GM23338 (cell line): ENCODE results near the gene KRTAP13-4. TPM values are rescaled to one million over a fixed set of nuclear protein-coding genes. Genes with fewer than 3 reads are reported as not detected.

ENCODE experiments used
- ATAC-seq: fragments of 200-7000 bp; cut with Tn5 transposase; 3 replicates; pipeline ENCODE4 v1.9.1; 2020
- DNase-seq: peaks from one replicate; pipeline ENCODE4 v3.0.0-alpha.2; 2015; ENCODE audit warnings: low spot score
- H2AFZ ChIP-seq: fragments of 200-600 bp; sonication (generic); 2 replicates; pipeline ENCODE4 v1.8.0; 2016; ENCODE audit warnings: antibody characterized with exemption, mild to moderate bottlenecking, moderate library complexity
- H3F3A ChIP-seq: fragments of 200-600 bp; sonication (generic); replicated peaks from 2 replicates; pipeline ENCODE4 v1.8.0; 2017; ENCODE audit warnings: antibody characterized with exemption, mixed run types, low read depth
- H3K27ac ChIP-seq: fragments of 200-600 bp; sonication (generic); 2 replicates; pipeline ENCODE4 v1.6.1; 2016; ENCODE audit warnings: low read depth
- H3K27me3 ChIP-seq: fragments of 200-600 bp; sonication (generic); 2 replicates; pipeline ENCODE4 v1.8.0; 2016; ENCODE audit warnings: mild to moderate bottlenecking, mixed run types, moderate library complexity; ENCODE audit not compliant: insufficient read depth
- H3K36me3 ChIP-seq: fragments of 200-600 bp; sonication (generic); 2 replicates; pipeline ENCODE4 v1.8.0; 2016; ENCODE audit warnings: mild to moderate bottlenecking; ENCODE audit not compliant: insufficient read depth
- H3K4me1 ChIP-seq: fragments of 200-600 bp; sonication (generic); 2 replicates; pipeline ENCODE4 v1.8.0; 2016; ENCODE audit warnings: mild to moderate bottlenecking, moderate library complexity; ENCODE audit not compliant: insufficient read depth
- H3K4me2 ChIP-seq: fragments of 200-600 bp; sonication (generic); 2 replicates; pipeline ENCODE4 v1.7.1; 2017; ENCODE audit warnings: mixed run types
- H3K4me3 ChIP-seq: fragments of 200-600 bp; sonication (generic); 2 replicates; pipeline ENCODE4 v1.6.1; 2016; ENCODE audit warnings: mixed run types
- H3K79me2 ChIP-seq: fragments of 200-600 bp; sonication (generic); replicated peaks from 2 replicates; pipeline ENCODE4 v1.8.0; 2017; ENCODE audit warnings: mild to moderate bottlenecking; ENCODE audit not compliant: insufficient read depth
- H3K9me2 ChIP-seq: fragments of 200-600 bp; sonication (generic); 2 replicates; pipeline ENCODE4 v1.8.0; 2017; ENCODE audit not compliant: insufficient read depth
- H4K20me1 ChIP-seq: fragments of 200-600 bp; sonication (generic); replicated peaks from 2 replicates; pipeline ENCODE4 v1.8.0; 2017; ENCODE audit warnings: mild to moderate bottlenecking; ENCODE audit not compliant: insufficient read depth
- H3K27ac Mint-ChIP-seq: 2 replicates; pipeline ENCODE4 v1.8.0; 2020; ENCODE audit warnings: inconsistent platforms, mild to moderate bottlenecking, moderate library complexity, mixed read lengths
- H3K27me3 Mint-ChIP-seq: 3 replicates; pipeline ENCODE4 v1.8.0; 2022; ENCODE audit warnings: low read depth, mild to moderate bottlenecking, moderate library complexity, mixed read lengths, inconsistent platforms; ENCODE audit not compliant: insufficient read depth, poor library complexity
- H3K36me3 Mint-ChIP-seq: 3 replicates; pipeline ENCODE4 v1.8.0; 2021; ENCODE audit warnings: low read depth, mild to moderate bottlenecking, inconsistent platforms, moderate library complexity, mixed read lengths
- H3K4me1 Mint-ChIP-seq: 3 replicates; pipeline ENCODE4 v1.8.0; 2020; ENCODE audit warnings: mild to moderate bottlenecking, inconsistent platforms, mixed read lengths
- H3K4me3 Mint-ChIP-seq: 3 replicates; pipeline ENCODE4 v1.8.0; 2021; ENCODE audit warnings: moderate library complexity, mild to moderate bottlenecking, inconsistent platforms, mixed read lengths
- H3K9me3 Mint-ChIP-seq: 3 replicates; pipeline ENCODE4 v1.8.0; 2020; ENCODE audit warnings: moderate library complexity, mild to moderate bottlenecking, inconsistent platforms, mixed read lengths
- CREB1 ChIP-seq: fragments of 250-450 bp; sonication (Bioruptor Pico); IDR thresholded peaks from 2 replicates; pipeline ENCODE4 v1.5.0; 2020; ENCODE audit warnings: low read depth, mild to moderate bottlenecking, moderate library complexity
- CTCF ChIP-seq, 2 experiments: fragments of 200-600 bp in 1 of 2; sonication (generic) in 1 of 2; conservative IDR thresholded peaks; 2 replicates each; pipeline versions ENCODE4 v1.5.1 to v1.6.1; 2016 to 2017; ENCODE audit warnings: antibody characterized with exemption in 2 of 2, low read depth in 2 of 2, mild to moderate bottlenecking in 2 of 2, moderate library complexity in 1 of 2
- ETS1 ChIP-seq: IDR thresholded peaks from 2 replicates; pipeline ENCODE4 v1.6.1; 2016; ENCODE audit warnings: antibody characterized with exemption
- EZH2 ChIP-seq: fragments of 200-600 bp; sonication (generic); IDR thresholded peaks from one replicate; pipeline ENCODE4 v1.8.0; 2017; ENCODE audit warnings: antibody characterized with exemption, mild to moderate bottlenecking, low read depth; ENCODE audit not compliant: unreplicated experiment
- EZH2phosphoT487 ChIP-seq: fragments of 200-600 bp; sonication (generic); IDR thresholded peaks from one replicate; pipeline ENCODE4 v1.8.1; 2018; ENCODE audit warnings: antibody characterized with exemption; ENCODE audit not compliant: unreplicated experiment
- JUNB ChIP-seq: IDR thresholded peaks from one replicate; pipeline ENCODE4 v1.6.1; 2016; ENCODE audit warnings: antibody characterized with exemption; ENCODE audit not compliant: unreplicated experiment
- NANOG ChIP-seq: IDR thresholded peaks from 2 replicates; pipeline ENCODE4 v1.6.1; 2016; ENCODE audit warnings: antibody characterized with exemption, borderline replicate concordance
- POLR2AphosphoS5 ChIP-seq: IDR thresholded peaks from 2 replicates; pipeline ENCODE4 v1.6.1; 2016; ENCODE audit warnings: antibody characterized with exemption, low read depth
- REST ChIP-seq: IDR thresholded peaks from one replicate; pipeline ENCODE4 v1.6.1; 2018; ENCODE audit warnings: antibody characterized with exemption; ENCODE audit not compliant: unreplicated experiment
- STAT1 ChIP-seq: IDR thresholded peaks from one replicate; pipeline ENCODE4 v1.6.1; 2016; ENCODE audit warnings: antibody characterized with exemption; ENCODE audit not compliant: unreplicated experiment
- ZNF114 ChIP-seq: fragments of 250-450 bp; sonication (Bioruptor Pico); IDR thresholded peaks from 2 replicates; pipeline ENCODE4 v1.5.0; 2020; ENCODE audit warnings: mild to moderate bottlenecking, moderate library complexity
- ZNF331 ChIP-seq: fragments of 250-450 bp; sonication (Bioruptor Pico); IDR thresholded peaks from 2 replicates; pipeline ENCODE4 v1.5.0; 2020; ENCODE audit warnings: low read depth, mild to moderate bottlenecking, moderate library complexity
- ZNF462 ChIP-seq: fragments of 250-450 bp; sonication (Bioruptor Pico); IDR thresholded peaks from 2 replicates; pipeline ENCODE4 v1.5.0; 2020; ENCODE audit warnings: mild to moderate bottlenecking, moderate library complexity
- polyA plus RNA-seq: library from polyadenylated mRNA; unstranded; fragments of >200 nt; fragmentation: Nextera tagmentation; extraction: Ambion mirVana; gene quantifications from 2 replicates; pipeline ENCODE4 v1.2.1, GENCODE V29; 2016
- total RNA-seq: library from RNA; depleted of rRNA; stranded (reverse); fragments of >200 nt; shearing (Covaris generic); gene quantifications from 2 replicates; pipeline ENCODE4 v1.2.3, GENCODE V29; 2014

Gene KRTAP13-4
- total and polyA plus RNA-seq, 2 experiments from 2014 or later: not detected

- H3K27ac ChIP-seq: no peak overlapping the region
- Mint-ChIP-seq H3K9me3 (no peaks in the 10 kb centered on the region; the same call in 2 of the 3 replicates), H3K27me3 (peaks cover 1% of the 10 kb centered on the region), H3K36me3 (no peaks in the 10 kb centered on the region), H3K4me3 (no peak overlapping the region), H3K27ac (no peak overlapping the region), H3K4me1 (no peaks in the 10 kb centered on the region)
- H3K36me3 ChIP-seq: no peaks in the 10 kb centered on the region
- no peaks in the 10 kb centered on the region for H4K20me1 ChIP-seq
- no peak overlapping the region for H3K4me2 ChIP-seq
- TF ChIP-seq STAT1 (no peak), EZH2phosphoT487 (no peak), ETS1 (no peak), ZNF114 (CRISPR knock-in tag) (no peak), ZNF462 (CRISPR knock-in tag) (no peak), ZNF331 (CRISPR knock-in tag) (no peak), CTCF (conservative IDR thresholded peaks at IDR 0.05; ENCODE audit: low read depth in 2 of 2) (no peak), NANOG (no peak), POLR2AphosphoS5 (no peak), CREB1 (CRISPR knock-in tag) (no peak), JUNB (no peak), REST (no peak), EZH2 (no peak)
- ATAC-seq (no peak), DNase-seq (no peak)
- H3K27me3 ChIP-seq: no peaks in the 10 kb centered on the region
- H3K4me3 ChIP-seq: no peak overlapping the region
- no peaks in the 10 kb centered on the region for H3F3A ChIP-seq
- no peaks in the 10 kb centered on the region for H3K4me1 ChIP-seq
- H3K9me2 ChIP-seq: no peaks in the 10 kb centered on the region
- H3K79me2 ChIP-seq: no peaks in the 10 kb centered on the region
- no peak overlapping the region for H2AFZ ChIP-seq
Observed at GRCh38 chr21:30468900-30469714, 39.1 kb downstream of the KRTAP13-4 start.
